ENCODE results near the gene HBM.

HBM gene

GRCh38 chr16:130533-131173 lies 35.1 kb upstream of the HBM start:
- no peak for TF ChIP-seq CSRNP3 (CRISPR knock-in tag; IDR thresholded peaks at IDR 0.05)
- TF ChIP-seq, protein P1, sequence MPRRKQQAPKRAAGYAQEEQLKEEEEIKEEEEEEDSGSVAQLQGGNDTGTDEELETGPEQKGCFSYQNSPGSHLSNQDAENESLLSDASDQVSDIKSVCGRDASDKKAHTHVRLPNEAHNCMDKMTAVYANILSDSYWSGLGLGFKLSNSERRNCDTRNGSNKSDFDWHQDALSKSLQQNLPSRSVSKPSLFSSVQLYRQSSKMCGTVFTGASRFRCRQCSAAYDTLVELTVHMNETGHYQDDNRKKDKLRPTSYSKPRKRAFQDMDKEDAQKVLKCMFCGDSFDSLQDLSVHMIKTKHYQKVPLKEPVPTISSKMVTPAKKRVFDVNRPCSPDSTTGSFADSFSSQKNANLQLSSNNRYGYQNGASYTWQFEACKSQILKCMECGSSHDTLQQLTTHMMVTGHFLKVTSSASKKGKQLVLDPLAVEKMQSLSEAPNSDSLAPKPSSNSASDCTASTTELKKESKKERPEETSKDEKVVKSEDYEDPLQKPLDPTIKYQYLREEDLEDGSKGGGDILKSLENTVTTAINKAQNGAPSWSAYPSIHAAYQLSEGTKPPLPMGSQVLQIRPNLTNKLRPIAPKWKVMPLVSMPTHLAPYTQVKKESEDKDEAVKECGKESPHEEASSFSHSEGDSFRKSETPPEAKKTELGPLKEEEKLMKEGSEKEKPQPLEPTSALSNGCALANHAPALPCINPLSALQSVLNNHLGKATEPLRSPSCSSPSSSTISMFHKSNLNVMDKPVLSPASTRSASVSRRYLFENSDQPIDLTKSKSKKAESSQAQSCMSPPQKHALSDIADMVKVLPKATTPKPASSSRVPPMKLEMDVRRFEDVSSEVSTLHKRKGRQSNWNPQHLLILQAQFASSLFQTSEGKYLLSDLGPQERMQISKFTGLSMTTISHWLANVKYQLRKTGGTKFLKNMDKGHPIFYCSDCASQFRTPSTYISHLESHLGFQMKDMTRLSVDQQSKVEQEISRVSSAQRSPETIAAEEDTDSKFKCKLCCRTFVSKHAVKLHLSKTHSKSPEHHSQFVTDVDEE (CRISPR knock-in tag; IDR thresholded peaks at IDR 0.05): no peak
- TF ChIP-seq PPARA (CRISPR knock-in tag; IDR thresholded peaks at IDR 0.05; ENCODE audit: borderline replicate concordance): no peak
- no peak for TF ChIP-seq SNAI2 (CRISPR knock-in tag; IDR thresholded peaks at IDR 0.05)
- ATAC-seq: no peak

GRCh38 chr16:132120-132519 lies 33.7 kb upstream of the HBM start:
- ATAC-seq: no peak
- TF ChIP-seq OSR1 (CRISPR knock-in tag; IDR thresholded peaks at IDR 0.05): no peak

GRCh38 chr16:133716-134115 lies 32.1 kb upstream of the HBM start:
- no peak for ATAC-seq
- TF ChIP-seq PATZ1 (CRISPR knock-in tag; IDR thresholded peaks at IDR 0.05; ENCODE audit: borderline replicate concordance) (no peak), ARNTL (CRISPR knock-in tag; IDR thresholded peaks at IDR 0.05; ENCODE audit: borderline replicate concordance, low read depth) (no peak)

- TF ChIP-seq, protein P1 (CRISPR knock-in tag; IDR thresholded peaks at IDR 0.05): no peak
- TF ChIP-seq CSRNP3 (CRISPR knock-in tag; IDR thresholded peaks at IDR 0.05) (no peak), ARNTL (CRISPR knock-in tag; IDR thresholded peaks at IDR 0.05; ENCODE audit: borderline replicate concordance, low read depth) (no peak), GLIS3 (CRISPR knock-in tag; IDR thresholded peaks at IDR 0.05) (no peak), RARB (CRISPR knock-in tag; IDR thresholded peaks at IDR 0.05) (no peak), ZFP30 (CRISPR knock-in tag; IDR thresholded peaks at IDR 0.05) (no peak), ZNF565 (CRISPR knock-in tag; conservative IDR thresholded peaks at IDR 0.05; ENCODE audit: low read depth) (no peak), PPARA (CRISPR knock-in tag; IDR thresholded peaks at IDR 0.05; ENCODE audit: borderline replicate concordance) (no peak), ZFP3 (CRISPR knock-in tag; IDR thresholded peaks at IDR 0.05) (no peak), CSDC2 (CRISPR knock-in tag; IDR thresholded peaks at IDR 0.05) (no peak), BACH2 (CRISPR knock-in tag; IDR thresholded peaks at IDR 0.05; ENCODE audit: borderline replicate concordance) (no peak), OSR1 (CRISPR knock-in tag; IDR thresholded peaks at IDR 0.05) (no peak), TOX (CRISPR knock-in tag; IDR thresholded peaks at IDR 0.05; ENCODE audit: borderline replicate concordance) (no peak), ISL1 (CRISPR knock-in tag; IDR thresholded peaks at IDR 0.05) (no peak)
- ATAC-seq: peak; percentile 61
Observed at GRCh38 chr16:138049-138417, 27.7 kb upstream of the HBM start.

Measured in SK-N-SH treated with all-trans-retinoic acid at 6 μM for 48 hours (cell line).